Astrocyte of the spinal cord (primary cell): ENCODE results near the gene SULF2.

Experiments
- DNase-seq: peaks from one replicate; pipeline ENCODE4 v3.0.0; 2011; ENCODE audit warnings: low read depth, low spot score
- H3K4me3 ChIP-seq: 2 replicates; pipeline ENCODE4 v1.5.1; 2011; ENCODE audit warnings: low read depth, mild to moderate bottlenecking, low read length, moderate library complexity
- CTCF ChIP-seq: IDR thresholded peaks from 2 replicates; pipeline ENCODE4 v1.5.1; 2012; ENCODE audit warnings: low read depth, mild to moderate bottlenecking, low read length, inconsistent platforms
- in situ Hi-C: cut with HindIII; loops from 2 replicates; pipeline ENCODE4 v1.10.0; 2017; ENCODE audit warnings: low sequenced_read_pairs

SULF2 gene

GRCh38 chr20:47777220-47777619, 8.1 kb downstream of the SULF2 start:
- in situ Hi-C loops, result no loop called here
- DNase-seq, result no peak
- no peak overlapping the region for H3K4me3 ChIP-seq
- no peak for TF ChIP-seq CTCF

- no peak for TF ChIP-seq CTCF
- no peak overlapping the region for H3K4me3 ChIP-seq
- in situ Hi-C loops, result no loop called here
- DNase-seq, result no peak
Measured at GRCh38 chr20:47776639-47777038, 8.6 kb downstream of the SULF2 start.

- no peak for DNase-seq
- TF ChIP-seq CTCF, result no peak
- in situ Hi-C loops, result no loop called here
- no peak overlapping the region for H3K4me3 ChIP-seq
Measured at GRCh38 chr20:47775841-47776240, 9.4 kb downstream of the SULF2 start.

- no peak for DNase-seq
- no peak for TF ChIP-seq CTCF
- in situ Hi-C loops, result no loop called here
- no peak overlapping the region for H3K4me3 ChIP-seq
Measured at GRCh38 chr20:47775039-47775438, 10.2 kb downstream of the SULF2 start.

GRCh38 chr20:47774131-47774777, 11.0 kb downstream of the SULF2 start:
- TF ChIP-seq CTCF, result no peak
- in situ Hi-C loops, result no loop called here
- H3K4me3 ChIP-seq, result no peak overlapping the region
- no peak for DNase-seq

GRCh38 chr20:47773371-47773786, 11.9 kb downstream of the SULF2 start:
- H3K4me3 ChIP-seq, result no peak overlapping the region
- DNase-seq, result no peak
- TF ChIP-seq CTCF, result no peak
- in situ Hi-C loops, result no loop called here
